ENCODE data around the gene MALT1.
"Not testable (repeated sequence)": the region's sequence is repeated elsewhere in the genome, so short reads cannot be mapped to it uniquely, and the experiment has no call there.

GRCh38 chr18:58650830-58651229 is 20.4 kb upstream of the MALT1 start:
- TF ChIP-seq POLR2A, CTCF, POLR2AphosphoS5 (IDR thresholded peaks at IDR 0.05): not testable (repeated sequence)
